CD4-positive, alpha-beta T cell treated with Interleukin-17A for 1 hour (primary cell): ENCODE measurements around the gene EFNA3.
A peak's percentile ranks its signal among the peaks of the same experiment; 100 is the strongest.

Experiments
- DNase-seq: peaks from one replicate; pipeline ENCODE4 v3.0.0-alpha.2; 2020

Gene EFNA3, protein sequence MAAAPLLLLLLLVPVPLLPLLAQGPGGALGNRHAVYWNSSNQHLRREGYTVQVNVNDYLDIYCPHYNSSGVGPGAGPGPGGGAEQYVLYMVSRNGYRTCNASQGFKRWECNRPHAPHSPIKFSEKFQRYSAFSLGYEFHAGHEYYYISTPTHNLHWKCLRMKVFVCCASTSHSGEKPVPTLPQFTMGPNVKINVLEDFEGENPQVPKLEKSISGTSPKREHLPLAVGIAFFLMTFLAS

DNA sequence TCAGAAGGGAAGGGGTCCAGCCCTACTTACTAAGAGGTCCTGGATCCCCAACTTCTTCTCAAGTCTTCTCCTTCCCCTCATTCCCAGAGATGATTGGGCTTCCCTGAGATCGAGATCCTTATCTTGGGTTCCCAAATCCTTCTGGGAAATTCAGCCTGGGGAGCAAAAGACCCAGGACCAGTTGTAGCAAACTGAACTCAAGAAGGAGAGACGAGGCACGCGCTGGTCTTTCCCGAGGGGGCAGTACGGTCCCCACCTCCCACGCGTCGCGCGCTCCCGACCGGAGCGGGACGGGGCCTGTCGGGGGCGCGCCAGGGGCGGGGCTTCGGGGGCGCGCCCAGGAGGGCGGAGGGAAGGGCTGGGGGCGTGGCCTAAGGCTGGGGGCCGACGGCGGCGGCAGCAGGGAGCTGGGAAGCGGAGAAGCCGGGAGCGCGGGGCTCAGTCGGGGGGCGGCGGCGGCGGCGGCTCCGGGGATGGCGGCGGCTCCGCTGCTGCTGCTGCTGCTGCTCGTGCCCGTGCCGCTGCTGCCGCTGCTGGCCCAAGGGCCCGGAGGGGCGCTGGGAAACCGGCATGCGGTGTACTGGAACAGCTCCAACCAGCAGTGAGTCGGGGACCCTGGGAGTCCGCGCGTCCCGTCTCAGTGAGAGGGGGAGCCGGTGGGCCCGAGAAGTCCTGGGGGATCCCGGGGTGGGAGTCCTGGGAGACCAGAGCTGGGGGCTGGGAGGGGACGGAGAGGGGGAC lies at the start of gene EFNA3:
TSS of gene EFNA3 (plus strand) at position 369 of the 741 bp plus-strand sequence. CDS start at position 474, 105 bp downstream.
- peak; percentile 73 for DNase-seq

DNA sequence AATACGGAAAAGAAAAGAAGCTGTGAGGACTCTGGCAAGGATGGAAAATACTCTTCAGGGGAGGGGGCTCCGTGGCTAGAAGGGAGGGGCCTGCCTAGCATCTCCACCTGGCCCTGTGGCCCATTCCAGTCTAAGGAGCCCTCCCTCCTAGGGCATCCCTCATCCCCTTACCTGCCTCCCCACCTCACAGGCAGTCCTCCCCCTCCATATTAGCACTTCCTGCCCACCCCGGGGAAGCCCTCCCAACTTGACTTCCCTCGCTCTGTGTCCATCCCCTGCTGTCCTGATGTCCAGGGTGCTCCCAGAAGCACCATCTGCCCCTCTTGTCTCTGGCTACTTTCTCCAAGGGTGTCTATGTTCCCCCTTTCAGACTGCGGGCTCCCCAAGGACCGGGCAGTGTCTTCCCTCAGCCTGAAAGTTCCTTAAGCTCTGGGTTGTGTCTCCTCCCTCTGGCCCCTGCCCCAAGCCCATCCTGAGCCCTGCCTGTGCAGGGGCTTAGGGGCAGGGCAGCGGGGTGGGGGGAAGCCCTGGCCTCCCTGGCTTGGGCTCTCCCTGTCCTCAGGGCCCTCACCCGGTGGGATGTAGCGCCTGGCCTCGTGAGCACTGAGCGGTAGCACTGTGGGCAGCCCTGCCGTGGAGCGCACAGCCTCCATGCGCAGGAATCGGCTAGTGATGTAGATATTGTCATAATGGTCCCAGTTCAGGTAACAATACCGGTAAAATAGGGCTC lies 49.0 kb upstream of the EFNA3 start:
- DNase-seq, result no peak

DNA sequence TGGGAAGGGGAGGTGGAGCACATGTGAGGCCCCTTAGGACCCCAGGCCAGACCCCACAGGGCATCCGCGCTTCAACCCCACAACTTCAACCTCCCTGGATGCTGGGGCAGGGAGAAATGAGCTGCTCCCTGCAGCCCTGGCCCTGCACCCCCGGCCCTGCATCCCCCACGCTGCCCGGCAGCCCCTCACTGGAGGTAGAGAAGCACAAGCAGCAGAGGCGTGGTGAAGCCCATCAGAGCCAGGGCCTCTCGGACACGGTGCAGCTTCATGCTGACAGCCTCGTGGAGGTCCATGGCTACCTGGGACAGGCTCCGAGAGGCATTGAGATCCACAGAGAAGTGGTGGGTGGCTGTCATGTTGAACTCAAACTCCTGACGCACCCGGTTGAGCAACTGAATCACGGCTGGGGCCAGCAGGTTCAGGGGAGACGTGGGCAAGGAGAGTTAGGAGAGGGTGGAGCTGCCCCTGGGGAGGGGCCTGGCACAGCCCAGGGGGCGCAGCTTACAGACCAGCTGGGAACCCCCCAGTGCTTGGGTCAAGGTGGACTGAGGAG lies 48.3 kb upstream of the EFNA3 start:
- no peak for DNase-seq

DNA sequence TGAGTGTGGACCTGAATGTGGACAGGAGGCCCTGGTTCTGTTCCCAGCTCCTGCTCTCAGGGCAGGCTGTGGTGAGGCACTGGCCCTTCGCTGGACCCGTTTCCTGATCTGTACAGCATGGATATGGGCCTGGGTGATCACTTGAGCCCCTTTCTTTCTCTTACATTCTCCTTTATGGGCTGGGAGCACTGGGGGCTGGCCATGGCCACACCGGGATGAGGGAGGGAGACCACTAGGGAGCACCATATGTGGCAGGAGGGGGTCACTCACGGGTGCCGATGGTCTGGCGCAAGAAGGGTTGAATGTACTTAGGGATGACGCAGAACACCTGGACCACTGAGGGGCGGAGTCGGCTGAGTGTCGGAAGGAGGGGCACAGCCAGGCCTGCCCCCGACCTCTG lies 47.7 kb upstream of the EFNA3 start:
- no peak for DNase-seq

DNA sequence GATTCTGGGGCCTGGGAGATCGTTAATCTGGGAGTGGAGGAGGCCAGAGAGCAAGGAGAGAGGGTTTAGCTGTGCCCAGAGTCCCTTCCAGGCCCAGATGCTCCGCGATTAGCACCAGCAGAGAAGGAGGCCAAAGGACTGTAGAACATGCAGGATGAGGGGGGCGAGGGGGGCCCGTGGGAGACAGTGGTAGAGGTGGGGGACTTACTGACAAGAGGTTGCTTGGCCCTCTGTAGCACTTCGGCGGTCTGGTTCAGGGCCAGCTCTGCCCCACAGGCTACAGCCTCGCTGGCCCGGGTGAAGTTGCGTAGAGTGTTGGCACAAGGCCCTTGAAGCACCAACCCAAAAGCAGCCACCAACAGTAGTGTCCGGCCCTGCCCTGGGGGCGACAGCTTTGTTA lies 45.8 kb upstream of the EFNA3 start:
- DNase-seq, result no peak

DNA sequence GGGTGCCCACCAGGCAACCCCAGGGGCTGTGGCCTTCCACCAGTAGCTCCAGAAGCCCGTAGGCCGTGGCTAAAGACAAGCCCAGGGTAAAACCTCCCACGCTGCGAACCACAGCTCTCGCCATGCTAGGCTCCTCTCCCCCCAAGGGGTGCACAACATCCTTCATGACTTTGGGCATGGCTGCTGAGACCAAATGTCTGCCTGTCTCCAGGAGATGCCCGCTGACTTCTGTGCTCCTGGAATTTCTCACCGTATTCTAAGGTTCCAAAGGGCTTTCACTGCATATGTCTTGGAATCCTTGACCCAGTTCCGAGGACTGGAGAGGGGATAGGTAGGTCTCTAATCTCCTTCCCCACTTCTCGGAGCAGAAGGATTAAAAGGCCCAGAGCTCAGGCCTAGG lies 45.1 kb upstream of the EFNA3 start, which contains the start of the genes DCST1 and DCST2:
TSS of gene DCST1 (plus strand) at position 301 of the 400 bp plus-strand sequence. CDS start 213 bp downstream, outside the sequence.
TSS of gene DCST2 (minus strand) at position 258 of the 400 bp plus-strand sequence. CDS start at position 178, 80 bp downstream.
- no peak for DNase-seq

DNA sequence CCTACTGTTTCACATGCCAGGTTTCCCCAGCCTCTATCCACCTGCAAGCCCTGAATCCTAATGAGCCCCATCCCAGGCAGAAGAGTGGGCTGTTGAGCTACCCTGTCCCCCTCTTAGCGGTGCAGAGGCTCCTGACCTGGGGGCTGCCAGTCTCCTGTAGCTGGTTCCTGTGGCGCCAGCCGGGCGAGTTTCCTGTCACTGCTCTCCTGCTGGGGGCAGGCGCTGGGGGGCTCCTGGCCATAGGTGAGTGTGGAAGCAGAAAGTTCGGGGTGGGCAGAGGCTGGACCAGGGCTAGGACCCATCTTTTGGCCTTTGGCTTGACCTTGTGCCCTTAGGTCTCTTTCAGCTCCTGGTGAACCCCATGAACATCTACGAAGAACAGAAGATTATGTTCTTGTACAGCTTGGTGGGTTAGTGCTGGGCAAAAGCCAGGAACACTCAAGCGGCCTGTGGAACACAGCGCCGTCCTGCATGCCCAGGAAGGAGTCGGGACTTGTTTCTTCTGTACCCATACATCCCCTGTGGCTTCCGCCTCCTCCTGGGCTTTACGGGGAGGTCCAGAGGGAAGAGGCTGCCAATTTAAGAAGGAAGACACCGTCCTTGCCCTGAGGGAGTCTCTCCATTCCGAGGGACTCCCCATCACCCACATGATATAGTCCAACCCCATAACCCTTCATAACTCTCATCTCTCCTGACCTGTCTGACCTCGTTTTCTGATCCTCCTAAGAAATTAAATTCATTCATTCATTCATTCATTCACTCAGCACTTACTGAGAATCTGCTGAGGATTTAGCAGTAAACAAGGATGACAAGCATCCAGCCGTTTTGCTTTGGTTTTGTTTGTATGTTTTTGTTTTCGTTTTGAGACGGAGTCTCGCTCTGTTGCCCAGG lies 44.1 kb upstream of the EFNA3 start:
- no peak for DNase-seq

DNA sequence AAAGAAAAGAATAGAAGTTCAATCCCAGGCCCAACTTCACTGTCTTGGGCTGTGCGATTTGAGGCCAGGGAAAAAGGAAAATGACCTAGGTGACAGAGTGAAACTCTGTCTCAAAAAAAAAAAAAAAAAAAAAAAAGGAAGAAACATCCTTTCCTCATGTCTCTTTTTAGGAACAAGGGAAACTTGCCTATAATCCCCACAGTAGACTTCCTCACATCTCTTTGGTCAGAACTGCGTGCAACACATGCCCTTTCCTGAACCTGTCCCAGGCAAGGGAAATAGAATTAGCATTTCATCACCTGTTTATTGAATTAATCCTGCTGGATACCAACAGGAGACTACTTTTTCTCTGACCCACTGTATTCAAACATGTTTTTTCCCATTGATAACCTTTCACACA lies 42.7 kb upstream of the EFNA3 start:
- no peak for DNase-seq

DNA sequence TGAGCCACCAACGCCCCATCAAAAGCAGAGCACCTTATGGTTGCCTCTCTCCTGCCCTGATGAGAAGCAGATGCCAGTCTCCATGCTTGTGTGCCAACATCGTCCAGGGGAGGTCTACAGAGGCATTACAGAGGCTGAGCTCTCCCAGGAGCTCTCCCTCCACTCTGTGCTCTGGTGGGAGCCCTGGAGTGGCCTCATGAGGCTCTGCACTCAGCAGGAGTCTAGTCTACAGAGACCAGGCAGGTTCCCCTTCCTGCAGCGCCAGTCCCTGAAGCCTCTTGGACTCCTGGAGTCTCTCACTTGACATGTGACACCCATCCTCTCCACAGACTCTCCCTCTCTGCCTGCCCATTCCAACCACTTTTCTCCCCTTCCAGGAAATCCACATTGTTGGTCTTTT lies 41.6 kb upstream of the EFNA3 start:
- DNase-seq, result no peak

DNA sequence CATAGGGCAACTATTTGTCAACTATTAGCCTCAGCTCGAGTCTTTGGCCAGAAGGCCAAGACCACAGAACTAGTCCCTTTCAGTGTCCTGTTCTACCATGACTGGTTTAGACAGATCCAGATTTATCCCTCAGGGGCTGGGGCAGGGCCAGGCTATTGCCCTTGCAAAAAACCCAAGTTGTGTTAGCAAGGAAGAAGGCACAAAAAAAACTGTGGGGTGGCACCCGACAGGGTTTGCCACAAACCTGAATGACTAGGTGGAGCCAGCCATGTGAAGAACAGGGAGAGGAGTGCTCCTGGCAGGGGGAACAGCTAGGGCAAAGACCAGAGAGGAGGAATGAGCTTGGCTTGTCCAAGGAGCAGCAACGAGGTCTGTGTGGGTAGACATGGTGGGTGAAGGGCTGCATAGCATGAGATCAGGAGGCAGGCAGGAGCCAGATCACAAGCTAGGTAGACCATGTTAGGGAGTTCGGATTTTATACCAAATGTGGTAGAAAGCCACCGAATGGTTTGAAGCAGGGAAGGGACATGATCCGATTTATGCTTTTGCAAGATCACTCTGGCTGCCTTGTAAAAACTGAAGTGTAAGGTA lies 40.7 kb upstream of the EFNA3 start:
- DNase-seq, result no peak

DNA sequence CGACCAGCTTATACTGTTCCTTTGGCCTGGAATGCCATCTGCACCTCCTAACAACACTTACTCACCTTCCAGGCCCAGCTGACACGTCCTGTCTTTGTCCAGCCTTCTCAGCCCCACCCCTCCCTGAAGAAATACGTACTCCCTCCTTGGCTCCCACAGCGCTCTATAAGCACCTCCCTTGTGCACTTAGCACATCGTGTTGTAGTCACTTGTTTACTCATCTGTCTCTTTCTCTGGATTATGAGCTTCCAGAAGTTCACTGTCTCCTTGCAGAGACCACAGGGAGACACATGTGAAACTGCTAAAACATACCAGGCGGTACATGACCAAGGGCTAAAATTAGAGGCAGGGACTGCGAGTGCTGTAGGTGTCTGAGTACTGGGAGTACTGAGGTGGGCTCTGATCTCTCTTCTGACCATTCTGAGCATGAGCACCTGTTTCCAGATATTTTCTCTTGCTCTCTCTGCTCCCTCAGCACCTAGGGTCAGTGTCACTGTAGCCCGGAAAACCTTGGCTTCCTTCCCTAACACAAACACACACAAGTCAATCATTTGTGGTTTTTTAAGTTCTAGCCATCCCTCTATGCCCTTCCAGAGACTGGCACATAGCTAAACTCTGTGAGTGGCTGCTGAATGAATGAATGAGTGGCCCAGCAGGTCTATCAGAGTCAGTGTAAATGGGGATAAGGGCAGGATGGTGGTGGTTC lies 39.9 kb upstream of the EFNA3 start:
- no peak for DNase-seq

DNA sequence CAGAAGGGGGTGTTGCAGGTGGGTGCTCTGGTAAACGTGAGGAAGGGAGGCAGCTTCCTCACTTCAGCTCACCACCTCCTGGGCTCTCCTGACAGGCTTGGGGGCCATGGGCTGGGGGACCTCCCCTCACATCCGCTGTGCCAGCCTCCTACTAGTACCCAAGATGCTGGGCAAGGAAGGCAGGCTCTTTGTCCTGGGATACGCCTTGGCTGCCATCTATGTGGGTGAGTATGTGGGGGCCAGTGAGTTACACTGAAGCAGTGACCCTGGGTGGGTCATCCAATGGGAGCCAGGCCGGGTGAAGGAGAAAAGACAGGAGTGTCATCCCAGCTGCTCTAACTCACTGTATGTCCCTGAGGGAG lies 39.3 kb upstream of the EFNA3 start:
- DNase-seq, result no peak

DNA sequence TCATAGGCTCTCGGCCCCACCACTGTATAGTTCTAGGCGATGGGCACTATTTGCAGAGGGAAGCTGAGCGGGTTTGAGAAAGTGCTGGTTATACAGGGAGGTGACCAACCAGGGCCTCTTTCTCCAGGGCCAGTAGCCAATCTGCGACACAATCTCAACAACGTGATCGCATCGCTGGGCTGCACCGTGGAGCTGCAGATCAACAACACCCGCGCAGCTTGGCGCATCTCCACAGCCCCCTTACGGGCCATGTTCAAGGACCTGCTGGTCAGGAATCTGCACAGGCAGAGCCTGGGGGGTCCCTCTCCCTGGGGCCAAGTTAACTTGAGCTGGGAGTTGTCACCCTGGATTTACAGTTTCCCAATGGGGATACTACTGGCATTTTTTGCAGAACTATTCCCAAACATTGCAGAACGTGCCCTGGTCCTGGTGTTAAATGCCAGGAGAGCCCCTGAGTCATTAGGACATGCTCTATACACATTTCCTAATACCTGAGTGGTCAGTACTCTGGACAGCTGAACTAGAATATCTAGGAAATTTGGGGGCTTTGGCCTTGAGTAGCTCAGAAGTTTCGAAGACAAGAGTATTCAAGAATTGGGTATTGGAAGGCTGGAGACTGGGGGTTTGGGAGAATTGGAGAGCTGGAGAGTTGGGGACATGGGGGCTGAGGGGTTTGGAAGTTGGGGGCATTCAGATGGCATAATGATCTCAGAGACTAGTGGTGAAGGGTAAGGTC lies 38.1 kb upstream of the EFNA3 start:
- DNase-seq, result no peak

DNA sequence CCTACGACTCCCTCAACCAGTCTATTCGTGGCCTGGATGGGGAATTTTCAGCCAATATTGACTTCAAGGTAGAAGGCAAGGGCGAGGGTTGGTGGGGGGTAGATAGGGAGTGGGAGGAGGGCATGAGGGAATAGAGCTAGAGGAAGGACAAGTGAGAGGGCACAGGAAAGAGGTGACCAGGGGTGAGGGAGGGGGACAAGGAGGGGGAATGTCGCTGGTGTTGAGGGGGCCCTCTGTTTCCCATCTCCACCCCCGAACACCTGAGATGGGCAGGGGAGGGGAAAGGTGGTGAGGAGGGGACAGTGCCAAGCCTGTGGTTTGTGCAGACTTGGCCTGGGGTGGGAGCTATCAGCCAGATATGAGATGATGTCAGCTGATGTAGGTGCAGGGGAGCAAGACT lies 35.8 kb upstream of the EFNA3 start:
- no peak for DNase-seq

DNA sequence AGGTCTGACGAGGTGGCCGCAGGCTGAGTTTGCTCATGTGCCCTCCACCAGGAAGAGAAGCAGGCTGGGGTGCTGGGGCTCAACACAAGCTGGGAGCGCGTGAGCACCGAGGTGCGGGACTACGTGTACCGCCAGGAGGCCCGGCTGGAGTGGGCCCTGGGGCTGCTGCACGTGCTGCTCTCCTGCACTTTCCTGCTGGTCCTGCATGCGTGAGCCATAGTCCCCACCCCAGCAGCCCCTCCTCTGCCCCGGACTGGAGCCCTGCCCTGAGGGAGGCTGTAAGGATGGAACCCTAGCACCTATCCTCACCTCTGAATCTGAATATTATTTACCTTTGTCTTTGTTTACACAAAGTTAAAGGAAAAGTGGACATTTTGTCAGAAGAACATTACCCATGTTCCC lies 35.3 kb upstream of the EFNA3 start:
- no peak for DNase-seq

DNA sequence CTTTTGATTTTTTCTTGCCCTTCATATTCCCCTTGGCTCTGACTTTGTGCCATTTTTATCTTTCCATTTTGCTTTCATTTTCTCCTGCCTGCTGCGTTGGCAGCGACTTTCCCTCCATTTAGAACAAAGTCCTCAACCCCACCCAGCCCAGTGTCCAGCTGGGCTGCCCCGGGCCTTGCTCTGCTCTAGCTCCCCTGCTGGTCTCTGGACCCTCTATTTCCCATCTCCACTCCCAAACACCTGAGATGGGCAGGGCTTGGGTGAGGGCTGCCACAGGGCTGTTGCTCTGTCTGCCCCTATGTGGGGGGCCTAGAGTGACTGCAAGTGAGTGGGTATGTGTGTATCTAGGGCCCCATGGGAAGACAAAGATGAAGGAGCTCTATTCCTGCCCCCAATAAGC lies 34.8 kb upstream of the EFNA3 start:
- no peak for DNase-seq

DNA sequence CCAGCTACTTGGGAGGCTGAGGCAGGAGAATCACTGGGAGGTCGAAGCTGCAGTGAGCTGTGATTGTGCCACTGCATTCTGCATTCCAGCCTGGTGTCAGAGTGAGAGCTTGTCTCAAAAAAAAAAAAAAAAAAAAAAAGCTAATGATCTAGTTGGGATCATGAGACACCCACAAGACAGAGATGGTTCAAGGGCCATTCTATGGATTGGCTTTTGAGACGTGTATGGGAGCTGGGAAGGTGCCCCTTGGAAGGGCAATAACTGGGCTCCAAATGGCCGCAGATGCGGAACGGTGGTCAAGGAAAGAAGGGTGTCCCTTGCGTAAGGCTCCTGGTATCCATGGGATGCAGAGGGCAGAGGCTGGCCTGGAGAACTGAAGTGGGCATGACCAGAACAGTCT lies 34.3 kb upstream of the EFNA3 start:
- DNase-seq, result no peak

DNA sequence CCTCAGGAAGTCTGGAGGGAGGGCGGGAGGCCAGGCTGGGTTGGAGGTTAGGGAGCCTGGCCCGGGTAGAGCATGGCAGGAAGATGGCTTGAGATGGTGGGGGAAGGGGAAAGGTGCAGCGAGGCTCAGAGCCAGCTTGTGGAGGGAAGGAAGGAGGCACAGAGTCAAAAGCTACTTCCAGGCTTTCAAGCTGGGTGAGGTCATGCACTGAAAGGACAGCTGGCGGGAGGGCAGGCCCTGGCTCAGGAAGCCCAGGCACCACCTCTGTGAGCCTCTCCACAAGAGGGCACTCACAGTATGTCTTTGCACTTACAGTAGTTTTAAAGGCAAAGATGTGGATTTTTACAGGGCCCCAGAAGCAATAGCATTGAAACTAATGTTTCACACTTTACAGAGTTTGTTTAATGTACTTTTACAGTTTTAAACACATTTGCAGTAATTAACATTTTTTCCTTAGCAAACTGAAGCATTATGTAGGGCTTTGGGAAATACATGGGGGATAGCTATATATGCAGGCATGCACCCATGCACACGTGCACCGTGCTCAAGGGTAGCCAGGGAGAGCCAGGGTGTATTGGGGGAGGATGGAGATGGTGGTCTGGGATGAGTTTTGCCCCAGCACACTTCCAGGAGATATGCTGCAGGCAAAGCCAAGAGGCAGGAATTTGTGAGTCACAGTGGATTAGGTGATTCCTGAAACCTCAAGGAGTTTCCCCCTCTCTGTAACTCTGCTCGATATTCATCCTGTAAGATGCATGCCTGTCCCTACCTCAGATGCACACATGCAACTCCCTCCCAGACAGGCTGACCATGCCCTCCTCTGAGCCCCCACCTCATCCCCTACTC lies 33.6 kb upstream of the EFNA3 start:
- DNase-seq, result peak; percentile 78

DNA sequence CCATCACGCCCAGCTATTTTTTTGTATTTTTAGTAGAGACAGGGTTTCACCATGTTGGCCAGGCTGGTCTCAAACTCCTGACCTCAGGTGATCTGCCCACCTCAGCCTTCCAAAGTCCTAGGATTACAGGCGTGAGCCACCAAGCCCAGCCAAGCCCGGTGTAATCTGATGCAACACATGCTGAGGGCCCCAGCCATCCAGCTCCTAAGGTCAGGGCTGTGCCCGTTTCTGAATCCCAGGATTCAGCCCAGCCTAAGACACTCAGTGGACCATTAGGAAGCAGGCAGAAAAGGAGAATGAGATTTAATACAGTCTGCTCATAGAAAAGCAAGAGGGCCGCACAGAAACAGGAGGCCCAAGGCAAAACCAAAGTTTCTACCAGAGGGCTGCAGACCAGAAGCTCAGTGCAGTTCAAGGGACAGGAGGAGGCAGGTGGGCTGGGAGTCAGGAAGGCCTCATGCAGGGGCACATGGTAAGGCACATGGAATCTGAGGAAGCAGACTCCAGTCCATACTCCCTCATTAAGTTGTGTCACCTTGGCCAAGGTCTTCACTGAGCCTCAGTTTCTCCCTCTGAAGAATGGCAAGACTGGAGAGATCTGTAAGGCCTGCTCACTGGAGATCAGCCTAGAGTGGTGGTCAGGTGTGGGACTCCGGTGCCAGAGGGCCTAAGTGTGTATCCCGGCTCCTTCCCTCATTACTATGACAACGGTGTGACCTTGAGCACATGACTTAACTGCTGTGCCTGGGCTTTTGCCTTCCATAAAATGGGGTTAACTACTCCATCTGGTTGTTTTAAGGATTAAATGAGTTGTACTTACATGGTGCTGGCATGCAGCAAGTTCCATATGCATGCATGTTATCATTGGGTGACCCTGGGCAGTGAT lies 29.9 kb upstream of the EFNA3 start:
- no peak for DNase-seq
